HCT116 (cell line): ENCODE data around the gene CYP2A6. TPM values are rescaled to one million over a fixed set of nuclear protein-coding genes. Genes with fewer than 3 reads are reported as not detected.

Source experiments
- ATAC-seq: fragments of 200-7000 bp; cut with Tn5 transposase; 2 replicates; pipeline ENCODE4 v1.9.1; 2020; ENCODE audit warnings: mild to moderate bottlenecking, moderate library complexity
- BruUV-seq: library from RNA; stranded (reverse); fragments of 400-500 nt; replicated peaks from 2 replicates; lab custom pipeline; 2021; lab: Mats Ljungman, UMichigan
- CTCF ChIA-PET: fragments of 300-600 bp; sonication (Branson Sonifier 250); formaldehyde crosslinking; loops from one replicate; lab custom pipeline; 2021; ENCODE audit warnings: antibody characterized with exemption; lab: Charles Lee
- POLR2A ChIA-PET: fragments of 300-600, 350-600 bp; sonication (Branson Sonifier 250); formaldehyde crosslinking; loops from one replicate; lab custom pipeline; 2021; ENCODE audit warnings: antibody characterized with exemption; lab: Charles Lee
- RAD21 ChIA-PET, 2 experiments: fragments of 300-600 bp; sonication (Branson Sonifier 250); formaldehyde crosslinking; loops; one replicate each; lab custom pipeline; 2023; ENCODE audit warnings: low total read pairs in 2 of 2; ENCODE audit not compliant: uncharacterized antibody in 2 of 2, unreplicated experiment in 2 of 2, low non-redundant PET in 1 of 2; lab: Charles Lee
- DNase-seq: peaks from one replicate; pipeline ENCODE4 v3.0.0-alpha.2; 2010; ENCODE audit warnings: low read depth, low spot score
- H2AFZ ChIP-seq: fragments of 200-600 bp; shearing (Covaris generic), sonication (generic); 2 replicates; pipeline ENCODE4 v1.6.1; 2017; ENCODE audit warnings: low read depth, mixed run types, mixed read lengths, antibody characterized with exemption, low read length; ENCODE audit not compliant: poor library complexity, severe bottlenecking
- H3K27ac ChIP-seq: 2 replicates; pipeline ENCODE4 v1.5.1; 2012; ENCODE audit warnings: low read depth, low read length
- H3K27me3 ChIP-seq: fragments of 200-600 bp; sonication (generic); 2 replicates; pipeline ENCODE4 v1.6.1; 2016; ENCODE audit warnings: mixed run types, low read length, mixed read lengths; ENCODE audit not compliant: insufficient read depth
- H3K36me3 ChIP-seq, 2 experiments: fragments of 200-500 bp in 1 of 2; fragments of 200-600 bp in 1 of 2; sonication (Bioruptor generic) in 1 of 2; sonication (generic) in 1 of 2; 2 replicates each; pipeline versions ENCODE4 v1.5.1 to v1.6.1; 2014 to 2016; ENCODE audit warnings: low read length in 2 of 2, inconsistent platforms in 1 of 2, mixed read lengths in 1 of 2, mixed run types in 1 of 2; ENCODE audit not compliant: insufficient read depth in 2 of 2, control insufficient read depth in 1 of 2
- H3K4me1 ChIP-seq, 2 experiments: fragments of 200-600 bp in 1 of 2; sonication (generic) in 1 of 2; 2 replicates each; pipeline versions ENCODE4 v1.5.1 to v1.6.1; 2012 to 2017; ENCODE audit warnings: low read length in 2 of 2, inconsistent platforms in 1 of 2, mild to moderate bottlenecking in 1 of 2, mixed read lengths in 1 of 2, mixed run types in 1 of 2, moderate library complexity in 1 of 2; ENCODE audit not compliant: insufficient read depth in 2 of 2, control insufficient read depth in 1 of 2
- H3K4me2 ChIP-seq: fragments of 200-600 bp; sonication (generic); 2 replicates; pipeline ENCODE4 v1.6.1; 2017; ENCODE audit warnings: mixed run types, low read length, mixed read lengths
- H3K4me3 ChIP-seq, 2 experiments: fragments of 200-600 bp in 1 of 2; sonication (generic) in 1 of 2; replicated peaks in 1 of 2; 2 replicates each; pipeline ENCODE4 v1.5.1; 2011 to 2016; ENCODE audit warnings: low read length in 2 of 2, control low read depth in 1 of 2, low read depth in 1 of 2, mild to moderate bottlenecking in 1 of 2, mixed read lengths in 1 of 2, mixed run types in 1 of 2
- H3K79me2 ChIP-seq: fragments of 200-600 bp; sonication (generic); 2 replicates; pipeline ENCODE4 v1.6.1; 2017; ENCODE audit warnings: mild to moderate bottlenecking, mixed run types, low read length, moderate library complexity, mixed read lengths; ENCODE audit not compliant: insufficient read depth
- H3K9ac ChIP-seq: fragments of 200-600 bp; sonication (generic); 2 replicates; pipeline ENCODE4 v1.6.1; 2016; ENCODE audit warnings: low read length, mixed read lengths
- H3K9me2 ChIP-seq: fragments of 200-600 bp; sonication (generic), shearing (Covaris generic); 2 replicates; pipeline ENCODE4 v1.6.1; 2017; ENCODE audit warnings: mixed run types, mild to moderate bottlenecking, moderate library complexity; ENCODE audit not compliant: insufficient read depth
- H3K9me3 ChIP-seq, 2 experiments: fragments of 200-500 bp in 1 of 2; fragments of 200-600 bp in 1 of 2; sonication (Bioruptor generic) in 1 of 2; sonication (generic) in 1 of 2; 2 replicates each; pipeline ENCODE4 v1.6.1; 2014 to 2017; ENCODE audit warnings: low read length in 2 of 2, mixed read lengths in 2 of 2, inconsistent platforms in 1 of 2, low read depth in 1 of 2, mild to moderate bottlenecking in 1 of 2, mixed run types in 1 of 2, moderate library complexity in 1 of 2; ENCODE audit not compliant: control insufficient read depth in 1 of 2, insufficient read depth in 1 of 2
- H4K20me1 ChIP-seq: fragments of 200-600 bp; sonication (generic), shearing (Covaris generic); 2 replicates; pipeline ENCODE4 v1.6.1; 2017; ENCODE audit warnings: mixed run types, mild to moderate bottlenecking, moderate library complexity; ENCODE audit not compliant: insufficient read depth
- CEBPB ChIP-seq: IDR thresholded peaks from 2 replicates; pipeline ENCODE4 v1.6.1; 2012; ENCODE audit warnings: low read depth
- EGR1 ChIP-seq: IDR thresholded peaks from 2 replicates; pipeline ENCODE4 v1.6.1; 2012; ENCODE audit warnings: low read depth
- EZH2 ChIP-seq: fragments of 200-600 bp; sonication (generic); IDR thresholded peaks from 2 replicates; pipeline ENCODE4 v1.6.1; 2017; ENCODE audit warnings: antibody characterized with exemption, mixed run types
- EZH2phosphoT487 ChIP-seq: fragments of 200-600 bp; IDR thresholded peaks from 2 replicates; pipeline ENCODE4 v1.6.1; 2018; ENCODE audit warnings: antibody characterized with exemption, borderline replicate concordance
- FOSL1 ChIP-seq: IDR thresholded peaks from 2 replicates; pipeline ENCODE4 v1.6.1; 2012; ENCODE audit warnings: low read depth
- POLR2A ChIP-seq: IDR thresholded peaks from 2 replicates; pipeline ENCODE4 v1.7.0; 2011; ENCODE audit warnings: borderline replicate concordance; ENCODE audit not compliant: insufficient read depth, insufficient read length; ENCODE audit errors: extremely low read depth
- RAD21 ChIP-seq: IDR thresholded peaks from 2 replicates; pipeline ENCODE4 v1.6.1; 2012; ENCODE audit warnings: low read depth, mild to moderate bottlenecking
- REST ChIP-seq: IDR thresholded peaks from 2 replicates; pipeline ENCODE4 v1.6.1; 2012; ENCODE audit warnings: low read depth
- SP1 ChIP-seq: IDR thresholded peaks from 2 replicates; pipeline ENCODE4 v1.6.1; 2012; ENCODE audit warnings: low read depth
- ZFX ChIP-seq: fragments of 450-650 bp; IDR thresholded peaks from 2 replicates; pipeline ENCODE4 v1.6.1; 2017
- ZNF274 ChIP-seq: fragments of 200-500 bp; sonication (Bioruptor generic); IDR thresholded peaks from 2 replicates; pipeline ENCODE4 v1.6.1; 2014; ENCODE audit warnings: mild to moderate bottlenecking, low read depth, low read length, inconsistent platforms
- intact Hi-C: fragments of 100-400 bp; cut with micrococcal nuclease; formaldehyde crosslinking; loops from 2 replicates; pipeline ENCODE4 v1.10.0; 2022
- total RNA-seq: library from RNA; stranded (reverse); gene quantifications from one replicate; pipeline ENCODE4 v1.2.1, GENCODE V29; 2021; ENCODE audit not compliant: unreplicated experiment
- TF ChIP-seq, protein P1 (sequence below): IDR thresholded peaks from 2 replicates; pipeline ENCODE4 v1.6.1; 2012
- TF ChIP-seq, protein P2 (sequence below), 3 experiments: fragments of 200-600 bp in 1 of 3; sonication (generic) in 1 of 3; IDR thresholded peaks in 2 of 3; conservative IDR thresholded peaks in 1 of 3; 2 replicates each; pipeline ENCODE4 v1.5.1; 2012 to 2017; ENCODE audit warnings: low read depth in 2 of 3, low read length in 2 of 3, antibody characterized with exemption in 1 of 3, borderline replicate concordance in 1 of 3, control low read depth in 1 of 3, mild to moderate bottlenecking in 1 of 3, mixed read lengths in 1 of 3, mixed run types in 1 of 3, moderate library complexity in 1 of 3; ENCODE audit not compliant: insufficient read depth in 1 of 3

Gene CYP2A6
- total RNA-seq, 1 experiment from 2014 or later, result 0.57 TPM

- H3K27ac ChIP-seq, result no peak overlapping the region
- RAD21 ChIA-PET, result no interaction called here
Observed at GRCh38 chr19:40896418-40896796, 46.2 kb upstream of the CYP2A6 start.

More at GRCh38 chr19:40896418-40896796, 46.2 kb upstream of the CYP2A6 start:
- BruUV-seq, result no TSS peak
- no peaks in the 10 kb centered on the region for H3K9me2 ChIP-seq
- no peaks in the 10 kb centered on the region for H4K20me1 ChIP-seq
- intact Hi-C loops, result no loop called here
- peaks cover 32% of the 10 kb centered on the region for H3K27me3 ChIP-seq
- no peak overlapping the region for H3K9ac ChIP-seq
- TF ChIP-seq CEBPB (no peak), RAD21 (no peak), FOSL1 (no peak), POLR2A (no peak), EGR1 (no peak), EZH2phosphoT487 (no peak), ZFX (no peak), REST (no peak), SP1 (no peak), EZH2 (no peak), ZNF274 (no peak)
- TF ChIP-seq, protein P1, sequence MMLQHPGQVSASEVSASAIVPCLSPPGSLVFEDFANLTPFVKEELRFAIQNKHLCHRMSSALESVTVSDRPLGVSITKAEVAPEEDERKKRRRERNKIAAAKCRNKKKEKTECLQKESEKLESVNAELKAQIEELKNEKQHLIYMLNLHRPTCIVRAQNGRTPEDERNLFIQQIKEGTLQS, result no peak
- TF ChIP-seq, protein P2, sequence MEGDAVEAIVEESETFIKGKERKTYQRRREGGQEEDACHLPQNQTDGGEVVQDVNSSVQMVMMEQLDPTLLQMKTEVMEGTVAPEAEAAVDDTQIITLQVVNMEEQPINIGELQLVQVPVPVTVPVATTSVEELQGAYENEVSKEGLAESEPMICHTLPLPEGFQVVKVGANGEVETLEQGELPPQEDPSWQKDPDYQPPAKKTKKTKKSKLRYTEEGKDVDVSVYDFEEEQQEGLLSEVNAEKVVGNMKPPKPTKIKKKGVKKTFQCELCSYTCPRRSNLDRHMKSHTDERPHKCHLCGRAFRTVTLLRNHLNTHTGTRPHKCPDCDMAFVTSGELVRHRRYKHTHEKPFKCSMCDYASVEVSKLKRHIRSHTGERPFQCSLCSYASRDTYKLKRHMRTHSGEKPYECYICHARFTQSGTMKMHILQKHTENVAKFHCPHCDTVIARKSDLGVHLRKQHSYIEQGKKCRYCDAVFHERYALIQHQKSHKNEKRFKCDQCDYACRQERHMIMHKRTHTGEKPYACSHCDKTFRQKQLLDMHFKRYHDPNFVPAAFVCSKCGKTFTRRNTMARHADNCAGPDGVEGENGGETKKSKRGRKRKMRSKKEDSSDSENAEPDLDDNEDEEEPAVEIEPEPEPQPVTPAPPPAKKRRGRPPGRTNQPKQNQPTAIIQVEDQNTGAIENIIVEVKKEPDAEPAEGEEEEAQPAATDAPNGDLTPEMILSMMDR (IDR thresholded peaks at IDR 0.05 in 2 of 3, conservative IDR thresholded peaks at IDR 0.05 in 1 of 3; ENCODE audit: borderline replicate concordance in 1 of 3, insufficient read depth in 1 of 3, low read depth in 2 of 3, low read length in 2 of 3), result no peak
- DNase-seq (no peak), ATAC-seq (no peak)
- H2AFZ ChIP-seq, result no peak overlapping the region
- no peak overlapping the region for H3K4me2 ChIP-seq
- H3K79me2 ChIP-seq, result no peaks in the 10 kb centered on the region
- no peaks in the 10 kb centered on the region for H3K36me3 ChIP-seq
- no peaks in the 10 kb centered on the region for H3K9me3 ChIP-seq
- ChIA-PET CTCF (no interaction called here), POLR2A (no interaction called here)
- H3K4me3 ChIP-seq, result no peak overlapping the region
- H3K4me1 ChIP-seq, result no peaks in the 10 kb centered on the region
